Measurements from ENCODE around the gene SH3BP5L.

Gene SH3BP5L

DNA sequence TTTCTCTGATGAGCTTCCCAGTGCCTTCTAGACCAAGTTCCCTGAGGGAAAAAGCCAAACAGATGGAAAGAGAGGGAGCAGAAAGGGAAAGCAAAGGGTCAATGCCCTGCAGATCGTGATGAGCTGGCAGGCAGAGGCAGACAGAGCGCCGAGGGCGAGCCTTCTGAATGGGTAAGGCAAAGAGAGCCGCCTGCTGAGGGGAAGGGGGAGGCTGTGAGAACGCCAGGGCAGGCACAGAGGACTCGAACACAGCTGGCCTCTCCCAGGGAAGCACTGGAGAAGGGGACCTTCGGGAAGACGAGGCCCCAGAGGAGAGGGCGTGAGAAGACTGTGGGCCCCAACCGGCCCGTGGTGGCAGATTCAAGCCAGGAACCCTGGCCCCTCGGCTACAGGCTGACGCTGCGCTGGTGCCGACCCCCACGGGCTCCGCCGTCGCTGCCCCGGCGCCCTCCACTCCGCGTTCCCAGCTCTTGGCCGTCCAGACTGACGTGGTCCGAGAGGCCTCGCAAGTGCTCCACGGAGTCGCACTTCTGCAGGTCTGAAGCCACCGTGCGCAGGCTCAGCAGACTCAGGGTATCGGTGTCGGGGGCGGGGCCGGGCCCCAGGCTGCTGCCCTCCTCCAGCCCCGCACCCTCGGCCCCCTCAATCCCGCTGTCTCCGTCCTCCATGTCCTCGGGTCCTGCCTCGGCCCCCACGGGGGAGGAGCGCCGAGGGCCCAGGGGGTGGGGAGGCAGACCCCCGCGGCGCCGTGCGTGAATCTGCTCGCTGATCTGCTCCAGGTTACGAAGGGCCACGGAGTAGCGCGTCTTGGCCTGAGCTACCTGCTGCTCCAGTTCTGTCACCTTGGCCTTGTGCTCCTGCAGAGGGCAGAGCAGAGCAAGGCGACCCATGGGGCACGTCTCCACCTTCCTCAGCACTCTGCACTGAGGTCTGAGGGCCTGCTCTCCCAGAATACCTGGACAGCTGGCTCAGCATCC lies 13.9 kb downstream of the SH3BP5L start:
- TF ChIP-seq, protein P1, sequence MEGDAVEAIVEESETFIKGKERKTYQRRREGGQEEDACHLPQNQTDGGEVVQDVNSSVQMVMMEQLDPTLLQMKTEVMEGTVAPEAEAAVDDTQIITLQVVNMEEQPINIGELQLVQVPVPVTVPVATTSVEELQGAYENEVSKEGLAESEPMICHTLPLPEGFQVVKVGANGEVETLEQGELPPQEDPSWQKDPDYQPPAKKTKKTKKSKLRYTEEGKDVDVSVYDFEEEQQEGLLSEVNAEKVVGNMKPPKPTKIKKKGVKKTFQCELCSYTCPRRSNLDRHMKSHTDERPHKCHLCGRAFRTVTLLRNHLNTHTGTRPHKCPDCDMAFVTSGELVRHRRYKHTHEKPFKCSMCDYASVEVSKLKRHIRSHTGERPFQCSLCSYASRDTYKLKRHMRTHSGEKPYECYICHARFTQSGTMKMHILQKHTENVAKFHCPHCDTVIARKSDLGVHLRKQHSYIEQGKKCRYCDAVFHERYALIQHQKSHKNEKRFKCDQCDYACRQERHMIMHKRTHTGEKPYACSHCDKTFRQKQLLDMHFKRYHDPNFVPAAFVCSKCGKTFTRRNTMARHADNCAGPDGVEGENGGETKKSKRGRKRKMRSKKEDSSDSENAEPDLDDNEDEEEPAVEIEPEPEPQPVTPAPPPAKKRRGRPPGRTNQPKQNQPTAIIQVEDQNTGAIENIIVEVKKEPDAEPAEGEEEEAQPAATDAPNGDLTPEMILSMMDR (IDR thresholded peaks at IDR 0.05; ENCODE audit: low read depth, low read length, missing control alignments) = no peak
- no peak for DNase-seq (ENCODE audit: extremely low read depth, low read depth)
- no peak overlapping the region for H3K4me3 ChIP-seq (replicated peaks; ENCODE audit: low read depth, low read length)

- TF ChIP-seq, protein P1 (IDR thresholded peaks at IDR 0.05; ENCODE audit: low read depth, low read length, missing control alignments) = no peak
- no peak for DNase-seq (ENCODE audit: extremely low read depth, low read depth)
Observed at GRCh38 chr1:248810727-248811513, 14.8 kb downstream of the SH3BP5L start.

DNA sequence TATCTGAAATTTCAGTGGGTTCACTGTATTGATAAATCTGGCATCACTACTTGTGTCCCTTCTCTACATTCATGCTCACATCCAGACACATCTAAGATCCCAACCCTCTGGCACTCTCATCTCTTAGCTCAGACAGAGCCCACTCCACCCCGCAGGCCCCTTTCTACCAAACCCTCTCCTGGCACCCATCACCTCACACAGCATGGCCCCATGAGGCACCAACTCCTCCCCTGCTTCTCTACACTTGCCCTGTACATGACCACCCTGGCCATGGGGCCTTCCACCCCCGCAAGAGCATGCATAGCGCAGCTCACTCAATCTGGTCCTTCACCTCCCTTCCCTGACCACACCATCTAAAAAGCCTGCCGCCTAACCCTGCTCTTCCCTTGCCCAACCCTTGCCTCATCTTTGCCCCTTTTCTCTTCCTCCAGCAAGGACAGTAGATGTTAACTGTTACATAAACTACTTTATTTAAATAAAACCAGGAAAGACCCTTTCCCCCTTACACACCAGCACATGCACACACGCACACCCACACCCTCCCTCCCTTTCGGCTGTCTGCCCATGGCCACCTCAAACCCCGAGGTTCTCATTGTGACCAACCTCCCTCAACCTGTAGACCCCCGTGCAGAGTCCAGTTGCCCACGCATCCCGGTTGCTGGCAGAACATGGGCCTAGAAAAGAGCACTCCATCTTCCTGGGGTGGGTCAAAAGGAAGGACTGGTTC lies 15.6 kb downstream of the SH3BP5L start:
- H3K4me3 ChIP-seq (replicated peaks; ENCODE audit: low read depth, low read length) = no peak overlapping the region
- TF ChIP-seq, protein P1 (IDR thresholded peaks at IDR 0.05; ENCODE audit: low read depth, low read length, missing control alignments) = no peak

More at GRCh38 chr1:248810727-248811513, 14.8 kb downstream of the SH3BP5L start:
- H3K4me3 ChIP-seq (replicated peaks; ENCODE audit: low read depth, low read length) = no peak overlapping the region

GRCh38 chr1:248808876-248809275 lies 16.8 kb downstream of the SH3BP5L start:
- H3K4me3 ChIP-seq (replicated peaks; ENCODE audit: low read depth, low read length) = no peak overlapping the region
- no peak for DNase-seq (ENCODE audit: extremely low read depth, low read depth)
- TF ChIP-seq, protein P1 (IDR thresholded peaks at IDR 0.05; ENCODE audit: low read depth, low read length, missing control alignments) = no peak

More for the DNA sequence above, 15.6 kb downstream of the SH3BP5L start:
- no peak for DNase-seq (ENCODE audit: extremely low read depth, low read depth)

GRCh38 chr1:248807067-248807737 lies 18.5 kb downstream of the SH3BP5L start:
- TF ChIP-seq, protein P1 (IDR thresholded peaks at IDR 0.05; ENCODE audit: low read depth, low read length, missing control alignments) = peak; percentile 76
- no peak for DNase-seq (ENCODE audit: extremely low read depth, low read depth)
- H3K4me3 ChIP-seq (replicated peaks; ENCODE audit: low read depth, low read length) = no peak overlapping the region

GRCh38 chr1:248805876-248806275 lies 19.8 kb downstream of the SH3BP5L start:
- TF ChIP-seq, protein P1 (IDR thresholded peaks at IDR 0.05; ENCODE audit: low read depth, low read length, missing control alignments) = no peak
- no peak overlapping the region for H3K4me3 ChIP-seq (replicated peaks; ENCODE audit: low read depth, low read length)
- DNase-seq (ENCODE audit: extremely low read depth, low read depth) = no peak

All from HFF-Myc (cell line).